ENCODE data around the gene ATF7IP.
"Not testable (repeated sequence)": the region's sequence is repeated elsewhere in the genome, so short reads cannot be mapped to it uniquely, and the experiment has no call there.

Gene ATF7IP

DNA sequence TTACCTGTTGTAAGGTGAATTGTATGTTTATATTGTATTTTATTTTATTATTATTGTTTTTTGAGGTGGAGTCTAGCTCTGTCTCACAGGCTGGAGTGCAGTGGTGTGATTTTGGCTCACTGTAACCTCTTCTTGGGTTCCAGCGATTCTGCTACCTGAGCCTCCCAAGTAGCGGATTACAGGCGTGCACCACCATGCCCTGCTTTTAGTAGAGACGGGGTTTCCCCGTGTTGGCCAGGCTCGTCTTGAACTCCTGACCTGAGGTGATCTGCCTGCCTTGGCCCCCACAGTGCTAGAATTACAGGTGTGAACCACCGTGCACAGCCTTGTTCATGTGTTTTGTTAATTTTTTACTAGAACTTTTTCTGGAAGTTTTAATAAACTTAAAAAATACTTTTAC is 3.8 kb downstream of the ATF7IP start:
- DNase-seq, result no peak

DNA sequence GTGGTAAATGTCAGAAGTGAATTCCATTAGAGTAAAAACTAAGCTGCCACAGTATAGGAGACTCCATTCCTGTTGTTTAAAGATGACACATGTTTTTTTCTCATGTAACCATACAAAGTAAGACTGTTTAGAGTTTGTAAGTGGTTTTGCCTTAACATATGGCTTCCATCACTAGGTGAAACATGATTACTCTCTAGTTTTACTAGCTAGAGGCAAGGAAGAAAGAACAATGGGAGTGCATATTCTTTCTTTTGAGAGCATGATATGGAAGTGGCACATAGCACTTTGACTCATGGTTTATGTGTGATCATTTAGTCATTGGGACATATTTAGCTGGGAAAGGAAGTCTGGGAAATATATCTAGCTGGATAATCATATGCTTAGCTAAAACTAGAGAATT is 7.7 kb downstream of the ATF7IP start:
- no peak for DNase-seq

DNA sequence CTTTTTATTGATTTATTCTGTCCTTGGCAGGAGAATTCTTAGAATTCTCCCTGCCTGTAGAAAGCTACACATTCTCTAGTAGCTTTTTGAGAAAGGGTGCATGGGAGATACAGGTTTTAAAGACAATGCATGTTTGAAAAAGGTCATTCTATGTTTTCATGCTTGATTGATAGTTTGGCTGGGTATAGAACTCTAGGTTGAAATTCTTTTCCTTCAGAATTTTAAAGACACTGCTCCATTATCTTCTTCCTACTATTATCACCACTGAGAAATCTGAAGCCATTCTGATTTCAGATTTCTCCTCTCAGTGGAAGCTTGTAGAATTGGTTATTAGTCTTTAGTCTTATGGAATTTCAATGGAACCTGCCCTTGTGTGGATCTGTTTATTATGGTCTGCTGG is 14.0 kb downstream of the ATF7IP start:
- no peak for DNase-seq

DNA sequence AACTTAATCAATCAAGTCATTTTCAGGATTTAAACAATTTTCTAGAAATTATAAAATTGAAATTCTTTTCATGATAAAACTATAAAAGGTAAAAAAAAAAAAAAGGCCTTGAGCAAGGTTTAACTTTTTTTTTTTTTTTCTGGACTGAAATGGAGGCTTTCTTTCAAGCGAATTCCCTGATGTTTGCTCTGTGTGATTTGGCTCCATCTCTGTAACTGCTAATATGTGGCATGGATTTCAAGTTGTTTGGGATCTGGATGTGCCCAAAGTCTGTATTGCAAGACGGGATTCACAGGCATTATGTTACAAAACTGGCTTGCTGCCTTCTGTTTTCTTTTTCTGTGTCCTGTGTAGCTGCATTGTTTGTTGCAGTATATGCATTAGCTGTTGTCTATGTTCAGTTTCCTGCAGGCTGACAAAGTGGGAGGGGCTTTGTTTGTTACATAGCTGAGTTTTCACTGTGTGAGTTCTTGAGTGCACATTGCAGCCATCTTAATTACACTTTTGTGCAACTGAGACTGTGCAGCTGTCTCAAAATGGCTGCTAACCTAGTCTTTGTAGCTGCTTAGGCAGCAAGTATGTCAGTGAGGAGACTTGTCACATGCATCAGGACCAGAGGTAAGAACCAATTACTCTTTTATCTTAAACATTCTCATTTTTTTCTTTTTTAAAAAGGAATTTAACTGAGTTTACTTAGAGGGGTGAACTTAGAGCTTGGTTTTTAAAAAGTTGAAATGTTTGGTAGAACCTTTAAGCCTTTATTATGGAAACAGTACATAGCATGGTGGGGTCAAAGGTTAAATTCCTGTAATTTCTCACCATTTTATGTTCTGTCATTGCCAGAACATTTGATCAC is 19.5 kb downstream of the ATF7IP start:
- DNase-seq, result peak; percentile 66

DNA sequence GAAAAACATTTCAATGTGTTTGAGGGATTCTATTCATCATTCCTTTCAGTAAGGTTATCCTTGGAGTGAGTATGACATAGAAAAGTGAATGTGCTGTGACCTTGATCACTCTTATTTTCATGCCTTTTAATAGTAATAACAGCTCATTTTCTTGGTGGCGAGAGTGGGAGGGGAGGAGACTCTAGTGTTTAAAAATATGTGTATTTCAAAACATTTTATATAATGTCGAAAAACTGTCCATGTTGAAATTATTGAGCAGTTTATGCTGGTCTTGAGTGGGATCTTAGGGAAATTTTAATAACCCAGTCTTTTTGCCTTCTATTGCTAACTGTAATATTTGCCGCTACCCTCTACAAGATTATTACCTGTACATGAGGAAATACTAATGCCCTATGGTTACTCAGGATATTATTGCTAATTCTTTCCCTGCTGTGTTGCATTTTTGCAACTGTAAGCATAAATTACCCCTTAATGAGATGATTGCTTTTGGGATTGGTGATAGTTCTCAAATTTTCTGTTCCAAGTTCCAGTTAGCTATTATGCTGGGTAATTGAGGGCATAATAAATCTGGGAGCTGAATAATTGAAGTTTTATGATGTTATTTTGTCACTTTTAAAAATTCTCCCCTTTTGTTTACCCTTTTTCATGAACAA is 21.9 kb downstream of the ATF7IP start:
- DNase-seq, result no peak

DNA sequence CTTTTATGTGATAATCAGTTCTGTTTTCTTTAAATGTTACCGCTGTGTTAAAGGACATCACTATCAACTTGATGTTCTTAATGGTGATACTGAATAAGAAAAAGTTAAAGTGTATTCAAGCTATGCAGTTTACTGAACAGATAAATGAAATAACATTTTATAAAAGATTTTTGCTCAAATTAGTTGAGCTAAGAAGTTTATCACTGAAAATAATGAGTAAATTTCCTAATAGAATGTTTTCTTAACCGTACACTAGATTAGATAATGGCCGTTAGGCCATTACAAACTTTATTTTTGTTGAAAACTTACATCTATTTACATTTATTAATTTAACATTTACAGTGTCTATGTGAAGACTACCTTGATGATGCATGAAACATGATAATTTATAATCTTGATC is 25.0 kb downstream of the ATF7IP start:
- DNase-seq, result no peak

DNA sequence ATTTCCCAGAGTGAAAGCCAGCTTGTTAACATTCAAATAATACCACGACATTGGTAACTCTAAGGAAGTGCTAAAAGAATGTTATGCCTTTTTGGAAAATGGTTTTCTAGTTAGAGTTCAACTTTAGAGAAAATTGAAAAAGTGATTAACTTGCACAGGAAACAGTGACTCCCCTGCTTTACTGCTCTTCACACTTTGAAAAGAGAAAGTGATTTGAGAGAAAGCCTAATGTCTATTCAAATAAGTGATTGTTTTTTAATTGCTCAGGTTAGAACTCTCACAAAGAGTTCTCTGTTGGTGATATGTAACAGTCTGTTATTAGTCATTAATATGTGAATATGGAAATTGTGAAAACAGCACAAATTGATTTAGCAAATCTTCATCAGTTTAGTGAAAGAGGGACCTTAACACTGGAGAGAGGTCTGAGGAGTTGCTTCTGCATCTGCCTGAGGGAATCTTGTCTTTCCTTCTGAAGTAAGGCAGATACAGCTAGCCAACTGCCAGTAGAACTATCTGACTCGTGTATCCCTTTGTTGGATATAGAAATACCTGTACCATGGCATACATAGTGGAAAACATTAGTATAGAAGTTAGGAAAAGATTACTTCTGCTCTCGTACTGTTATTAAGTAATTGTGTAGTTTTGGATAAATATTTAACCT is 25.5 kb downstream of the ATF7IP start:
- DNase-seq, result no peak

DNA sequence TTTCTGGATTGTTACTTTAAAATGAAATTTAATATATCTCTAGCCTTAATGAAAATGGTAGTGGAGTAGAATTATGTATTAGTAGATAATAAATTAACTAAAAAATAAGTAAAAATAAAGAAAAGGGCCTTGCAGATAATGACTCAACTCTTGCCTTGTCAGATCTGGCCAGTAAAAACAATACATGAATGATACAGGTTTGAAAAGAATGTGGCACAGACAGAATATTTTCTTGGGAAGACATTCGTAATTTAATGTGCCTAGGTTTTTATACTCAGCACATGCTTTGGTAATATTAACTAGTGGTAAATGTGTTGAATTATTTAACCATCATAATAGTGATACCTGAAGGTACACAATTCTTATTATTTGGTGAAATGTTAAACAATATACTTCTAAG is 28.3 kb downstream of the ATF7IP start:
- no peak for DNase-seq

DNA sequence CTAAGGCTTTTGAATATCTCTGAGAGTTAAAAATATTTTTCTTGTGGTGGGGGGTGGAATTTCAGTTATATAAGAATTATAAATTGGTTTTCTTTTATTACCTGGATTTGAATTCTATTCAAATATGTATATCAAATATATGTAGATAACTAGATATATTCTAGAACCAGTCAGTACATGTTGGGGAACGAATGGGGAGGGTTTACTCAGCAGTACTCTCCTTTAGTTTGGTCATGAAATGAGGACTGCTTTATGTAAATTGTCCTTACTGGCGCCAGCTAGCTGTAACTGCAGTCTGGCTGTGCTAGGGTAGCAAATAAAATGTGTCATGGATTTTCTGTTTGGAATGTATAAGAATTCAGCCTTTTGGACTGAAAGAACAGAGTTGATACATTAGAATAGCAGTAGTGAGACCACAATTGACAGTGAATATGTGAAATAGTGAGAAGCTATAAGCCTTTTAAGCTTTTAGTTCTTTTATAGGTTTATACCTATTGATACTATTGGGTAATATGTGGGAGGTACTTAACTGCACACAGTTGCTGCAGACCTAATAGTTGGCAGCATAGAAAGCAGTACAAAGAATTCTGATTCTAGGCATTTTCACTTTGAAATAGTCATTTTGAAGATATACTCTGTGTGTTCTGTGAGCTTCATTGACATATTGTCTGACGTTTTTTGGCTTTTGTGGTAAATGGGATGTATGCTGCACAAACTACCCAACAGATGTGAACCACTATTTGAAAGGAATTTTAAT is 29.0 kb downstream of the ATF7IP start:
- peak; percentile 31 for DNase-seq

DNA sequence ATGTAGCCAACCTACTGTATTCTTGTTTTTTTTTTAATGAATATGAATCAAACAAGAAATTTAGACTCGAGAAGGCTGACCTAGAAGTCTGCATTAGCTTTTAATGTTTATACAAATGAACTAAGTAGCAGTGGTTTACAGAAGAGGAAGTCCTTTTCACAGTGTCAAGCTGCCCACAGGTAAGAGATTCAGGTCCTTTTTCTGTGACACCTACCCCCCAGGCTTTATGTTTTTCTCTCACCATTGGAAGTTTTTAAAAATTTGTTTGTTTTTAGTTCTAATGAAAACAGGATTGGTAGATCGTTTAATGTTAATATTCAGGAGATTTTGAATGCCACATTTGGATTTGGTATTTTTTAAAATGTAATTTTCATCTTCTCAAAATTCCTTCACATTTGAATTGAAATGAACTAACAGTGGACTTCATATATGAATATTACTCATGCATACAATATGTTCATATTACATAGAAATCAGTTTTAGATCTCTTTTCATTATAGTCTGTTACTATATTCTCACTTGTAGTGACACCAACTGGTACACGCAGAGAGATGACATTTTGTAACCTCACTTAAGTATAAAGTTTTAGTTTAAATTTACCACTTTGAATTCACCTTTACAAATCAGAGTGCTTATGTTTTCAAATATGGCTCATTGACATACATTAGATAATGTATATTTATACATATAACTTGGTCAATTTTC is 29.7 kb downstream of the ATF7IP start:
- no peak for DNase-seq

DNA sequence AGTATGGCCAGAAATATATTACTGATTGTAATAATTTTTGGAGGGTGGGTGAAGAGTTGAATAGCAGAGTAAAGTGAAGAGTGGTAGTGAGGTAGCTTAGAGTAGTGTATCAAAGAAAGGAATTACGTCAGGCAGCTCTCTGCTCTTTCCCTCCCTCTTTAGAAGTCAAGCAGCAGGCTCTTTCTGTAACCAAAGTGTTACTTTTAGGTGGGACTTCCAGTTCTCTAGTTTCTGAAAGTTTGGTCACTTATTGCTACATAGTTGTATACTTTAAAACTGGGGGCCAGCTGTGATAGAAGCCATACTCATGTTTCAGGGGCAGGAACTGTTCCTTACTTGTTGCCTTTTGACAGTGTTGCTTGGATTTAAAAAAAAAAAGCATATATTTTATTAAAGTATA is 30.6 kb downstream of the ATF7IP start:
- DNase-seq, result no peak

DNA sequence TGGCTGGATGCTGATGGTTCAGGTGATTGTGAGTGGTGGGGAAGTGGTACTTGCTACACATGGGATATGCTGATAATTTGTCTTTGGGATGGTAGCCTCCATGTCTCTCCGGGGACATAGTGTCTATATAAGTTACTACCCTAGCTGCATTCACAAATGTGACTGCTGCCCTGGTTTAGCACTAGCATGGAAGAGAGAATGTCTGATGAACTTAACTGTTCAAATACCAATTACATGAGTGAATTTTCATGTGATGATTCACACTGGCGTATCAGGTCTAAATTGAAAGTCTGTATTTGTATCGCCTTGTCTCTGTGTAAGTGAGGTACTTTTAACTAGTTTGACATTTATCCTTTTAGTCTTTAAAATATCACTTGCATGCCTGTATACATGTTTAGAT is 34.4 kb downstream of the ATF7IP start:
- DNase-seq, result no peak

DNA sequence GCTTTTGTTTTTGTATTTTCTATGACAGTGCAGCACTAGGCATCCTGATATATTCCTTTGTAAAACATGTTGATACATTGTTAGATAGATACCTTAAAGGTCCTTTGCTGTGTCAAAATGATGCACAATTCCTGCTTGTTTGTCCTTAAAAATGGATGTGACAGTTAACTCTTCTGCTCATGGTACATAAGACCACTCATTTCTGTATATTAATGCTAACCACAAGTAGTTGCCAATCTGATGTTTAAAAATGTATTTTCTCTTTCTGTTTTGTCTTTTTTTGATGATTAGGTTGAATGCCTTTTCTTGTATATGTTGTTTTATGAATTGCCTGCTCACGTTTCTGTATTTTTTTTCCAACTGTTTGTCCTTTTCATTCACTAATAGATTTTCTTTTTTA is 35.1 kb downstream of the ATF7IP start:
- DNase-seq, result no peak

DNA sequence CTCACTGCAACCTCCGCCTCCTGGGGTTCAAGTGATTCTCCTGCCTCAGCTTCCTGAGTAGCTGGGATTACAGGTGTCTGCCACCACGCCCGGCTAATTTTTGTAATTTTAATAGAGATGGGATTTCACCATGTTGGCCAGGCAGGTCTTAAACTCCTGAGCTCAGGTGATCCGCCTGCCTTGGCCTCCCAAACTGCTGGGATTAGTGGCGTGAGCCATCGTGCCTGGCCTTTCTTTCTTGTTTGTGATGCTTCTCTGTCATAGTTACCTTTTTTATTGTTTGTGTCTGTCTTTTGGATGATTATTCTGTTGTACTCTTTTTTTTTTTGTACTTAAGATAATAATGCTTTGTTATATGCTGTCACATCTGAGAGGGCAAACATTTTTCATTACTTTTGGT is 35.8 kb downstream of the ATF7IP start:
- DNase-seq, result not testable (repeated sequence)

DNA sequence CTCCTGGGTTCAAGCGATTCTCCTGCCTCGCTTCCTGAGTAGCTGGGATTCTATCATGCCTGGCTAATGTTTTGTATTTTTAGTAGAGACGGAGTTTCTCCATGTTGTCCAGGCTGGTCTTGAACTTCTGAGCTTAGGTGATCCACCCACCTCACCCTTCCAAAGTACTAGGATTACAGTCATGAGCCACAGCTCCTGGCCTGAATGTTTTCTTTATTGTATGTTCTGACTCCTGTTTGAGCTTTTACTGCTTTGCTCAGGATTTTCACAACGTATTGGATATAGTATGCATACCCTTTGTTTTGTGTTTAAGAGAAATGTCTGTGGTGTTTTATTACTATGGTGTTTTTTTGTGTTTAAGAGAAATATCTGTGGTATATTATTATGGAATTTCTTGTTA is 37.2 kb downstream of the ATF7IP start:
- DNase-seq, result no peak

DNA sequence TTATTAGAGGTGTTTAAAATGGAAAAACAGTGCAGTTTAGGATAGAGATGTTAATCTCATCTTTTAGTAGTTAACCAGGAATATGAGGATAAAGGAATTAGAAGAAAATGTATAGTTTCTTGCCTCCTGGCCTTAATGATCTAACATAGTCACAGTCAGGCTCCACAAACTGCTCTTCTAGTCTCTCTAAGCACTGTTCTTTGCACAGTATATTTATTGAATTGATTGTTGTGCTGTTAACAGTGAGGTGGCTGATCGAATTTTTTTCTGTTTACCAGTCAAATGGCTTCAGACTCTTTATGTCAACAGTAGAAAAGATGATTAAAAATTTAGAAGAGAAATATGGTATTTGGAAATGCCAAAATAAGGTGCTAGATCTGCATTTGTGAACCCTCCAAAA is 37.8 kb downstream of the ATF7IP start:
- no peak for DNase-seq

DNA sequence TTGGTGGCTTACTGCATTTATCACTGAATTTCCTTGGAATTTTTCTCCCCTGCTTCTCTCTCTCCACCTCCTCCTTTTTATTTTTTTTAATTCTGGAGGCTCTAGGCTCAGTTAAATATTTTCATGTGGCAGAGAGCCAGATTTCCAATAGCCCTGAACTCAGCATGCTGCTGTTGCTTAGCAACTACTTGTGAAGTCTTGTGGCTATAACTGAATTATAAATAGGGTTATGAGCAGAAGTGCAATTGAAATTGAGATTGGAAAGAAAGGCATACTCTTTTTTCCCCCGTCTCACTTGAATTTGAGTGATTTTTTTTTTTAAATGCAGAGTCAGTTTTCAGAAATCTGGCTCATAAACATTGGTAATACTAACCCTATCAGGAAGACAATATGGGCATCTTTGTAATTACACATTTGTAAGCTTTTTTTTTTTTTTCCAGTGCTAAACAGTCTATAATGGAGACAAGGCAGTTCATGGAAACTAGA is 38.3 kb downstream of the ATF7IP start:
- DNase-seq, result peak; percentile 37

DNA sequence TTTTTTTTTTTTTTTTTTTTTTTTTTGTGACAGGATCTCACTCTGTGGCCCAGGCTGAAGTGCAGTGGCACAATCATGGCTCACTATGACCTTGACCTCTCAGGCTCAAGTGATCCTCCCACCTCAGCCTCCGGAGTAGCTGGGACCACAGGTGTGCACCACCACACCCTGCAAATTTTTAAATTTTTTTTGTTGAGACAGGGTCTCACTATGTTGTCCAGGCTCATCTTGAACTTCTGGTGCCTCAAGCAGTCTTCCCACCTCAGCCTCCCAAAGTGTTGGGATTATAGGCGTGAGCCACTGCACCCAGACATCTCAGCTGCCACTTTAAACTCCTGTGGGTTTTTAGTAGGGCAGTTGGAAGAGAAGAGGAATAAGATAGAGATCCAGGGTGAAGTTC is 39.9 kb downstream of the ATF7IP start:
- not testable (repeated sequence) for DNase-seq

DNA sequence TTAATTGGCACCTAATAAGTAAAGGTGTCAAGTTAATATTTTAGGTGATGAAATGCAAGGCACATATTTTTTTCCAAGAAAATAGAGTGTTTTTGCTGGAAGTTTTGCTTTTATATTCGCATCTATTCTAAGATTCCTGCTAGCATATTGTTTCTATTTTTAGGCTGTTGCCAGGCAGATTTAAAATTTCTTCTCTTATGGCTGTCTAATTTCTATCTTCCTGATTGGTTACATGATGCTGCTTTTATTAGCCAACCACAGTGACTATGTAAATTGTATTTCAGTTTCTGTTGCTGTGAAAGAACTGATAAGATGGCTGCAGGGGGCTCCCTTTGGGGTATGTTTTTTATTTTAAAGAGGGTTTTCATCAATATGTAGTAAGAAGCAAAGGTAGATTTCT is 42.7 kb downstream of the ATF7IP start:
- no peak for DNase-seq

DNA sequence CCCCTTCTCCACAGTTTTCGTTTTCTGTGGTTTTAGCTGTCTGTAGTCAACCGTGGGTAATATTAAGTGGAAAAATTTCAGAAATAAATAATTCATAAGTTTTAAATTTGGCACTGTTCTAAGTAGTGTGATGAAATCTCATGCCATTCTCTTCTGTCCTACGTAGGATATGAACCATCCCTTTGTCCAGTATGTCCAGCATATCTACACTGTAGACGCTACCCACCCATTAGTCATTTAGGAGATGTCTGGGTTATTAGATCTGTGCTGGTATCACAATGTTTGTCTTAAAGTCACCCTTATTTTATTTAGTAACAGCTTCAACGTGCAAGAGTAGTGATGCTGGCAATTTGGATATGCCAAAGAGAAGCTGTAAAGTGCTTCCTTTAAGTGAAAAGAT is 44.7 kb downstream of the ATF7IP start:
- no peak for DNase-seq

DNA sequence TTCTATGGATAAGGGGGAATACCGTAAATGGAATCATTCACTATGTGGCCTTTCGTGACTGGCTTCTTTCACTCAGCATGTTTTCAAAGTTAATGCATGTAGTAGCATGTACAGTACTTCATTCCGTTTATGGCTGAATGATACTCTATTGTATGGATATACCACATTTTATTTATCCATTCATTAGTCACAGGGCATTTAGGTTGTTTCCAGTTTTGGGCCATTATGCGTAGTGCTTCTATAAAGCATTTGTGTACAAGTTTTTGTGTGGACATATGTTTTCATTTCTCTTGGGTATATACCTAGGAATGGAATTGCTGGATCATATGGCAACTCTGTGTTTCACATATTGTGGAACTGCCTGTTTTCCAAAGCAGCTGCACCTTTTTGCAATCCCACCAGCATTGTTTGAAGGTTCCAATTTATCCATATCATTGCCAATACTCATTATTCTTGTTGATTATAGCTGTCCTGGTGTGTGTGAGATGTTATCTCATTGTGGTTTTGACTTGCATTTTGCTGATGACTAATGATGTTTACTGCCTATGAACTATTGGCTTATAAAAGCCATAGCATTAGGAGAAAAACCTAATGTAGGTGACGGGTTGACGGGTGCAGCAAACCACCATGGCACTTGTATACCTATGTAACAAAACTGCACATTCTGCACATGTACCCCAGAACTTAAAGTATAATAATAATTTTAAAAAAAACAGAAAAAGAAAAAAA is 45.5 kb downstream of the ATF7IP start:
- DNase-seq, result no peak

DNA sequence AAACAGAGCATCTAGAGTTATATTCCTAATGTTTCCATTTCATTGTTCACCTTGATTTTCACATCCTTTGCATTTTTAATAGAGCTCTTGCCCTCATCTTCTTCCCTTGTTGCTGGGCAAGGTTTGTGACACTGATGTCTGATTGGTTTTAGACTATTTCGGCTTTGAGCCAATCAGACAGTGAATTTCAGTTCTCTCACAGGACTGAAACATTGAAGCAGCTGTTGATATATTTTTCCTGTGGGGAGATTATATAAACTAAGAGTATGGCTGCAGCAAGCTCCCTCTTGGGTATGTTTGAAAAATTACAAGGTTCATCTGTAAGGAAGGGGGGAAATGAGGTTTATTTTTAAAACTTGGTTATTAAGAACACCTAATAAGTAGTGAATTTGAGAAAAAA is 51.2 kb downstream of the ATF7IP start:
- DNase-seq, result peak; percentile 38
